Large intestine (tissue), 3 donors: ENCODE data around the gene FRMD4A. TPM values are rescaled to one million over a fixed set of nuclear protein-coding genes. Genes with fewer than 3 reads are reported as not detected.
"Not testable (repeated sequence)": the region's sequence is repeated elsewhere in the genome, so short reads cannot be mapped to it uniquely, and the experiment has no call there.

Experiments used
- DNase-seq, 2 donors: peaks; one replicate each; pipeline versions ENCODE4 v3.0.0 to v3.0.0-alpha.2; 2013
- H3K27ac ChIP-seq: one replicate; pipeline ENCODE4 v1.5.1; 2013; ENCODE audit warnings: low read length
- H3K27me3 ChIP-seq: 2 replicates; pipeline ENCODE4 v1.6.1; 2013; ENCODE audit warnings: low read length; ENCODE audit not compliant: control insufficient read depth, insufficient read depth
- H3K36me3 ChIP-seq: 2 replicates; pipeline ENCODE4 v1.6.1; 2013; ENCODE audit warnings: low read length; ENCODE audit not compliant: control insufficient read depth, insufficient read depth
- H3K4me1 ChIP-seq: one replicate; pipeline ENCODE4 v1.6.1; 2013; ENCODE audit warnings: low read length; ENCODE audit not compliant: control insufficient read depth, insufficient read depth
- H3K4me3 ChIP-seq: one replicate; pipeline ENCODE4 v1.5.1; 2013; ENCODE audit warnings: low read length
- H3K9me3 ChIP-seq: one replicate; pipeline ENCODE4 v1.6.1; 2013; ENCODE audit warnings: mild to moderate bottlenecking, low read depth, low read length, moderate library complexity; ENCODE audit not compliant: control insufficient read depth
- WGBS: methylation state at CpG from one replicate; pipeline ENCODE4 v1.1.5; 2013; ENCODE audit warnings: low lambda C conversion rate; ENCODE audit not compliant: insufficient coverage; 5-methylcytosine and 5-hydroxymethylcytosine counted together
- polyA plus RNA-seq: library from polyadenylated mRNA; unstranded; fragments of 120-200 nt; gene quantifications from one replicate; pipeline ENCODE4 v1.2.1, GENCODE V29; 2013

FRMD4A gene
- polyA plus RNA-seq, 1 donor, result 19.8 TPM

GRCh38 chr10:13924040-13924725 lies 406.5 kb downstream of the FRMD4A start:
- H3K36me3 ChIP-seq, result no peaks in the 10 kb centered on the region
- DNase-seq, result no peak
- no peaks in the 10 kb centered on the region for H3K9me3 ChIP-seq
- H3K27ac ChIP-seq, result no peak overlapping the region
- H3K4me3 ChIP-seq, result no peak overlapping the region
- H3K4me1 ChIP-seq, result no peaks in the 10 kb centered on the region
- 86% methylated on average over 2 of the region's 6 CpGs for WGBS
- no peaks in the 10 kb centered on the region for H3K27me3 ChIP-seq

- Histone ChIP-seq H3K4me1 (no peaks in the 10 kb centered on the region), H3K27ac (no peak overlapping the region), H3K9me3 (no peaks in the 10 kb centered on the region), H3K4me3 (no peak overlapping the region), H3K27me3 (no peaks in the 10 kb centered on the region), H3K36me3 (no peaks in the 10 kb centered on the region)
- 83% methylated on average over 1 of the region's 1 CpG for WGBS
- DNase-seq, result no peak
Observed at GRCh38 chr10:13922586-13922985, 408.1 kb downstream of the FRMD4A start.

- Histone ChIP-seq H3K9me3 (no peaks in the 10 kb centered on the region), H3K27ac (no peak overlapping the region), H3K27me3 (no peaks in the 10 kb centered on the region), H3K4me1 (no peaks in the 10 kb centered on the region), H3K4me3 (no peak overlapping the region), H3K36me3 (no peaks in the 10 kb centered on the region)
- no peak for DNase-seq
- WGBS, result 100% methylated on average over 1 of the region's 3 CpGs
Observed at GRCh38 chr10:13921941-13922340, 408.8 kb downstream of the FRMD4A start.

- not testable (repeated sequence) for H3K36me3 ChIP-seq, H3K27me3 ChIP-seq, H3K4me1 ChIP-seq, H3K27ac ChIP-seq, H3K4me3 ChIP-seq, DNase-seq, H3K9me3 ChIP-seq
- 100% methylated on average over 1 of the region's 3 CpGs for WGBS
Observed at GRCh38 chr10:13921131-13921530, 409.6 kb downstream of the FRMD4A start.

GRCh38 chr10:13920465-13920864 lies 410.3 kb downstream of the FRMD4A start:
- Histone ChIP-seq H3K4me3 (no peak overlapping the region), H3K36me3 (no peaks in the 10 kb centered on the region), H3K9me3 (no peaks in the 10 kb centered on the region), H3K27me3 (no peaks in the 10 kb centered on the region), H3K27ac (no peak overlapping the region), H3K4me1 (no peaks in the 10 kb centered on the region)
- DNase-seq, result no peak
- WGBS, result 50% methylated on average over 2 of the region's 3 CpGs

- Histone ChIP-seq H3K27me3 (no peaks in the 10 kb centered on the region), H3K9me3 (no peaks in the 10 kb centered on the region), H3K36me3 (no peaks in the 10 kb centered on the region), H3K4me3 (no peak overlapping the region), H3K4me1 (no peaks in the 10 kb centered on the region), H3K27ac (no peak overlapping the region)
- WGBS, result no CpG with 5 or more reads among the region's 1 CpG
- no peak for DNase-seq
Observed at GRCh38 chr10:13920031-13920430, 410.7 kb downstream of the FRMD4A start.

GRCh38 chr10:13917791-13918190 lies 412.9 kb downstream of the FRMD4A start:
- Histone ChIP-seq H3K36me3 (no peaks in the 10 kb centered on the region), H3K27me3 (no peaks in the 10 kb centered on the region), H3K27ac (no peak overlapping the region), H3K4me3 (no peak overlapping the region), H3K9me3 (no peaks in the 10 kb centered on the region), H3K4me1 (no peaks in the 10 kb centered on the region)
- no CpG with 5 or more reads among the region's 3 CpGs for WGBS
- no peak for DNase-seq

- Histone ChIP-seq H3K27me3 (no peaks in the 10 kb centered on the region), H3K4me1 (no peaks in the 10 kb centered on the region), H3K4me3 (no peak overlapping the region), H3K36me3 (no peaks in the 10 kb centered on the region), H3K9me3 (no peaks in the 10 kb centered on the region), H3K27ac (no peak overlapping the region)
- no peak for DNase-seq
- 80% methylated on average over 1 of the region's 4 CpGs for WGBS
Observed at GRCh38 chr10:13916384-13916947, 414.3 kb downstream of the FRMD4A start.

- Histone ChIP-seq H3K9me3 (no peaks in the 10 kb centered on the region), H3K4me3 (no peak overlapping the region), H3K27ac (no peak overlapping the region), H3K4me1 (no peaks in the 10 kb centered on the region), H3K36me3 (no peaks in the 10 kb centered on the region), H3K27me3 (no peaks in the 10 kb centered on the region)
- WGBS, result no CpG with 5 or more reads among the region's 7 CpGs
- DNase-seq, result no peak
Observed at GRCh38 chr10:13915710-13916109, 415.0 kb downstream of the FRMD4A start.

- Histone ChIP-seq H3K4me3 (no peak overlapping the region), H3K27me3 (no peaks in the 10 kb centered on the region), H3K9me3 (no peaks in the 10 kb centered on the region), H3K4me1 (no peaks in the 10 kb centered on the region), H3K27ac (no peak overlapping the region), H3K36me3 (no peaks in the 10 kb centered on the region)
- no peak for DNase-seq
- no CpG with 5 or more reads among the region's 5 CpGs for WGBS
Observed at GRCh38 chr10:13913897-13914296, 416.8 kb downstream of the FRMD4A start.
